GM12878 (cell line): ENCODE measurements around the gene TOMM40L. TPM values are rescaled to one million over a fixed set of nuclear protein-coding genes. Genes with fewer than 3 reads are reported as not detected.
A peak's percentile ranks its signal among the peaks of the same experiment; 100 is the strongest.

ENCODE experiments used
- ATAC-seq: fragments of 200-7000 bp; cut with Tn5 transposase; 3 replicates; pipeline ENCODE4 v1.9.1; 2020; ENCODE audit warnings: mild to moderate bottlenecking, moderate library complexity
- BruUV-seq: library from RNA; stranded (reverse); fragments of 400-500 nt; replicated peaks from 2 replicates; lab custom pipeline; 2021; lab: Mats Ljungman, UMichigan
- CTCF ChIA-PET: fragments of 300-600 bp; sonication (Branson Sonifier 250); formaldehyde crosslinking; extraction: SDS; loops from one replicate; lab custom pipeline; 2021; ENCODE audit warnings: inconsistent platforms; lab: Yijun Ruan, JAX
- POLR2A ChIA-PET: fragments of 350-600 bp; formaldehyde crosslinking; extraction: SDS; loops from one replicate; lab custom pipeline; 2021; ENCODE audit warnings: inconsistent platforms; lab: Charles Lee
- RAD21 ChIA-PET: fragments of 300-600 bp; sonication (Branson Sonifier 250); formaldehyde crosslinking; loops from one replicate; lab custom pipeline; 2023; ENCODE audit warnings: antibody characterized with exemption; ENCODE audit not compliant: unreplicated experiment; lab: Charles Lee
- SMC1A ChIA-PET: fragments of 300-600 bp; sonication (Branson Sonifier 250); formaldehyde crosslinking; loops from one replicate; lab custom pipeline; 2023; ENCODE audit not compliant: unreplicated experiment, uncharacterized antibody; lab: Charles Lee
- DNase-seq: peaks from one replicate; pipeline ENCODE4 v3.0.0-alpha.2; 2011; ENCODE audit warnings: low read depth, low spot score
- FAIRE-seq: peaks from 3 replicates; lab custom pipeline; 2011; peaks lifted over from hg19 to GRCh38; lab: Jason Lieb, UNC
- H2AFZ ChIP-seq: 2 replicates; pipeline ENCODE4 v1.6.0; 2011; ENCODE audit warnings: low read depth, low read length, control low read depth; ENCODE audit not compliant: control insufficient read depth
- H3K27ac ChIP-seq: 2 replicates; pipeline ENCODE4 v1.5.1; 2011; ENCODE audit warnings: control low read depth; ENCODE audit not compliant: control insufficient read depth, insufficient read depth
- H3K27me3 ChIP-seq, 2 experiments: replicated peaks in 1 of 2; 2 replicates each; pipeline versions ENCODE4 v1.6.0 to v1.6.1; 2011; ENCODE audit warnings: low read length in 1 of 2; ENCODE audit not compliant: control insufficient read depth in 2 of 2, insufficient read depth in 2 of 2
- H3K36me3 ChIP-seq, 2 experiments: 2 replicates each; pipeline ENCODE4 v1.5.1; 2011; ENCODE audit warnings: low read length in 1 of 2; ENCODE audit not compliant: control insufficient read depth in 2 of 2, insufficient read depth in 2 of 2
- H3K4me1 ChIP-seq: 2 replicates; pipeline ENCODE4 v1.6.1; 2011; ENCODE audit warnings: mild to moderate bottlenecking, low read length, moderate library complexity, mixed read lengths; ENCODE audit not compliant: control insufficient read depth, insufficient read depth
- H3K4me2 ChIP-seq: 2 replicates; pipeline ENCODE4 v1.6.0; 2011; ENCODE audit warnings: control low read depth; ENCODE audit not compliant: control insufficient read depth, insufficient read depth
- H3K4me3 ChIP-seq: fragments of 200-600 bp; sonication (generic); 2 replicates; pipeline ENCODE4 v1.5.1; 2016
- H3K79me2 ChIP-seq: 2 replicates; pipeline ENCODE4 v1.6.0; 2011; ENCODE audit warnings: low read length; ENCODE audit not compliant: control insufficient read depth, insufficient read depth
- H3K9ac ChIP-seq: 2 replicates; pipeline ENCODE4 v1.8.0; 2011; ENCODE audit warnings: low read length, control low read depth, mixed read lengths; ENCODE audit not compliant: control insufficient read depth, insufficient read depth
- H3K9me3 ChIP-seq: replicated peaks from 3 replicates; pipeline ENCODE4 v1.5.1; 2011; ENCODE audit warnings: mild to moderate bottlenecking, low read length; ENCODE audit not compliant: control insufficient read depth, insufficient read depth
- H4K20me1 ChIP-seq: 2 replicates; pipeline ENCODE4 v1.6.0; 2011; ENCODE audit not compliant: control insufficient read depth, insufficient read depth
- BACH1 ChIP-seq: fragments of 450-650 bp; IDR thresholded peaks from 2 replicates; pipeline ENCODE4 v1.6.1; 2017; ENCODE audit warnings: mild to moderate bottlenecking, borderline replicate concordance
- ETV6 ChIP-seq, 2 experiments: fragments of 450-650 bp in 1 of 2; IDR thresholded peaks in 1 of 2; conservative IDR thresholded peaks in 1 of 2; 2 replicates each; pipeline ENCODE4 v1.6.1; 2014; ENCODE audit warnings: antibody characterized with exemption in 1 of 2, borderline replicate concordance in 1 of 2, low read depth in 1 of 2, mild to moderate bottlenecking in 1 of 2, moderate library complexity in 1 of 2
- EZH2 ChIP-seq: IDR thresholded peaks from 2 replicates; pipeline ENCODE4 v1.6.1; 2012; ENCODE audit warnings: low read depth, mild to moderate bottlenecking, control low read depth, inconsistent platforms, low read length, borderline replicate concordance; ENCODE audit not compliant: control insufficient read depth
- HDGF ChIP-seq: fragments of 450-650 bp; IDR thresholded peaks from 2 replicates; pipeline ENCODE4 v1.6.1; 2016; ENCODE audit warnings: antibody characterized with exemption
- IRF4 ChIP-seq: IDR thresholded peaks from 2 replicates; pipeline ENCODE4 v1.6.1; 2011; ENCODE audit warnings: low read depth, low read length
- LARP7 ChIP-seq: fragments of 450-650 bp; IDR thresholded peaks from 2 replicates; pipeline ENCODE4 v1.6.1; 2017; ENCODE audit warnings: mild to moderate bottlenecking
- MAX ChIP-seq: IDR thresholded peaks from 2 replicates; pipeline ENCODE4 v1.6.1; 2012; ENCODE audit warnings: low read depth, low read length, improper control_type of control experiment
- PBX3 ChIP-seq: IDR thresholded peaks from 2 replicates; pipeline ENCODE4 v1.6.1; 2011; ENCODE audit warnings: mild to moderate bottlenecking, low read depth, low read length, moderate library complexity; ENCODE audit not compliant: insufficient replicate concordance
- PKNOX1 ChIP-seq: fragments of 450-650 bp; IDR thresholded peaks from 2 replicates; pipeline ENCODE4 v1.6.1; 2016; ENCODE audit warnings: mild to moderate bottlenecking
- RB1 ChIP-seq: fragments of 450-650 bp; formaldehyde crosslinking; IDR thresholded peaks from 2 replicates; pipeline ENCODE4 v1.6.1; 2017; ENCODE audit warnings: mild to moderate bottlenecking, borderline replicate concordance
- REST ChIP-seq: IDR thresholded peaks from 2 replicates; pipeline ENCODE4 v1.6.1; 2012; ENCODE audit warnings: mild to moderate bottlenecking, low read depth, low read length
- RUNX3 ChIP-seq: IDR thresholded peaks from 2 replicates; pipeline ENCODE4 v1.6.1; 2012; ENCODE audit warnings: low read length, inconsistent platforms
- TAF1 ChIP-seq: IDR thresholded peaks from 2 replicates; pipeline ENCODE4 v1.6.1; 2011; ENCODE audit warnings: mild to moderate bottlenecking, low read depth, low read length, borderline replicate concordance
- TCF12 ChIP-seq: IDR thresholded peaks from 2 replicates; pipeline ENCODE4 v1.6.1; 2011; ENCODE audit warnings: low read depth, mild to moderate bottlenecking, low read length
- TCF3 ChIP-seq: IDR thresholded peaks from 2 replicates; pipeline ENCODE4 v1.6.1; 2012; ENCODE audit warnings: low read depth, mild to moderate bottlenecking, low read length, borderline replicate concordance; ENCODE audit not compliant: insufficient read depth
- WGBS: methylation state at CpG from one replicate; pipeline ENCODE4 v1.1.6; 2016; ENCODE audit warnings: low lambda C conversion rate; ENCODE audit not compliant: insufficient replicate concordance, insufficient coverage; ENCODE audit errors: missing lambda C conversion rate; 5-methylcytosine and 5-hydroxymethylcytosine counted together
- in situ Hi-C: fragments of 300-500 bp; cut with MboI; formaldehyde crosslinking; loops from 9 replicates; pipeline ENCODE4 v1.14.3; 2018; ENCODE audit warnings: mixed read lengths
- intact Hi-C: fragments of 100-400 bp; cut with micrococcal nuclease; formaldehyde crosslinking; loops from one replicate; pipeline ENCODE4 v1.14.2; 2022; ENCODE audit not compliant: unreplicated experiment
- polyA plus RNA-seq, 11 experiments: library from polyadenylated mRNA; depleted of rRNA in 4 of 11; unstranded in 6 of 11; stranded (reverse) in 5 of 11; fragments of >200 nt; fragmentation: Nextera tagmentation in 4 of 11; fragmentation: Illumina TruSeq in 1 of 11; extraction: Ambion mirVana in 4 of 11; extraction: Trizol in 1 of 11; gene quantifications; 1 replicate in 1 of 11; 2 replicates in 10 of 11; pipeline versions ENCODE4 v1.2.1 to v1.2.3, GENCODE V29; 2011 to 2016; ENCODE audit warnings: inconsistent platforms in 2 of 11, missing spikeins in 2 of 11, low read depth in 1 of 11
- total RNA-seq, 4 experiments: library from RNA; depleted of rRNA in 3 of 4; stranded (reverse); fragments of >200 nt in 3 of 4; fragmentation: Illumina TruSeq in 1 of 4; extraction: Trizol in 1 of 4; gene quantifications; 2 replicates each; pipeline versions ENCODE4 v1.2.1 to v1.2.3, GENCODE V29; 2013 to 2021

The TOMM40L gene
- total and polyA plus RNA-seq, 10 of the 15 experiments (the other 5 are each of a cell fraction or from before 2014, with no cell fraction given): 5.9 to 21.6 (median 15.7) TPM

- 43% methylated on average over 12 of the region's 12 CpGs for WGBS
- ChIA-PET POLR2A (interaction anchor here (0.5 to 1.3 kb wide), 4 partner anchors 13 to 128 kb away, joined by 3 to 4 read pairs (median 3); no protein-coding TSS in a partner anchor), CTCF (interaction anchor here (0.5 to 4.0 kb wide), 10 partner anchors 12 to 191 kb away, joined by 3 to 16 read pairs (median 4); partner anchors contain the start of genes NDUFS2 and TOMM40L), SMC1A (interaction anchor here (0.5 to 2.5 kb wide), 12 partner anchors 11 to 123 kb away, joined by 3 to 10 read pairs (median 4); partner anchors contain the start of gene TOMM40L), RAD21 (interaction anchor here (0.7 to 2.1 kb wide), 5 partner anchors 22 to 121 kb away, joined by 3 to 16 read pairs (median 3); partner anchors contain the start of gene TOMM40L)
- DNase-seq (no peak), ATAC-seq (peak; percentile 78), FAIRE-seq (no peak)
- peaks cover 7% of the 10 kb centered on the region; the same call in 1 of the 3 replicates for H3K9me3 ChIP-seq
- peaks cover 0 to 5% of the 10 kb centered on the region in 2 experiments; a peak in 1 of 4 replicates for H3K27me3 ChIP-seq
- no peak overlapping the region for H3K27ac ChIP-seq
- peak overlapping the region; percentile 21; the same call in 1 of the 2 replicates for H3K4me2 ChIP-seq
- H3K4me1 ChIP-seq: peaks cover 13% of the 10 kb centered on the region
- no peaks in the 10 kb centered on the region for H3K79me2 ChIP-seq
- H3K9ac ChIP-seq: no peak overlapping the region
- in situ Hi-C loops: no loop called here
- no peaks in the 10 kb centered on the region for H3K36me3 ChIP-seq
- no TSS peak for BruUV-seq
- peak overlapping the region; percentile 18 for H2AFZ ChIP-seq
- H3K4me3 ChIP-seq: peak overlapping the region; percentile 9; the same call in 1 of the 2 replicates
- intact Hi-C loops: no loop called here
- H4K20me1 ChIP-seq: no peaks in the 10 kb centered on the region
- no peak for TF ChIP-seq TCF12
- no peak for TF ChIP-seq MAX
- TF ChIP-seq EZH2: no peak
- peak; percentile 94 for TF ChIP-seq PKNOX1
- 0 out of 4 replicates have a peak, but pooled peaks of 1 of the 2 experiments have one; percentile 28 for TF ChIP-seq ETV6 (conservative IDR thresholded peaks at IDR 0.05 in 1 of 2, IDR thresholded peaks at IDR 0.05 in 1 of 2; ENCODE audit: borderline replicate concordance in 1 of 2, low read depth in 1 of 2)
- TF ChIP-seq TAF1: no peak
- peak; percentile 66; the same call in 1 of the 2 replicates for TF ChIP-seq REST
- TF ChIP-seq BACH1: no peak
- TF ChIP-seq PBX3: peak; percentile 83
- TF ChIP-seq LARP7: no peak
- TF ChIP-seq RUNX3: peak; percentile 52
- TF ChIP-seq TCF3: no peak
- TF ChIP-seq HDGF: no peak
- no peak for TF ChIP-seq IRF4
- TF ChIP-seq RB1: no peak
These were observed 35.7 kb downstream of the TOMM40L start for GRCh38 chr1:161261261-161262235.
